Right atrium auricular region (tissue), 2 donors: Measurements from ENCODE around the gene FAM83F. TPM values are rescaled to one million over a fixed set of nuclear protein-coding genes. Genes with fewer than 3 reads are reported as not detected.

Source experiments
- DNase-seq: peaks from one replicate; pipeline ENCODE4 v3.0.0-alpha.2; 2019; ENCODE audit warnings: low spot score
- H3K27ac ChIP-seq, 2 donors: fragments of 200-600 bp; sonication (generic); 1 replicate in 1 of 2; 2 replicates in 1 of 2; pipeline ENCODE4 v1.5.1; 2016 to 2019
- H3K27me3 ChIP-seq, 2 donors: fragments of 200-600 bp; sonication (generic); one replicate each; pipeline versions ENCODE4 v1.5.1 to v1.6.0; 2017 to 2019
- H3K36me3 ChIP-seq: fragments of 200-600 bp; sonication (generic); one replicate; pipeline ENCODE4 v1.5.1; 2016
- H3K4me1 ChIP-seq, 2 donors: fragments of 200-600 bp; sonication (generic); one replicate each; pipeline versions ENCODE4 v1.5.1 to v1.6.0; 2017 to 2019
- H3K4me3 ChIP-seq, 2 donors: fragments of 200-600 bp; sonication (generic); 1 replicate in 1 of 2; 2 replicates in 1 of 2; pipeline ENCODE4 v1.5.1; 2017 to 2019; ENCODE audit warnings: mild to moderate bottlenecking in 1 of 2, moderate library complexity in 1 of 2
- H3K9me3 ChIP-seq, 2 donors: fragments of 200-600 bp; sonication (generic); one replicate each; pipeline ENCODE4 v1.5.1; 2019
- total RNA-seq, 2 donors: library from RNA; depleted of rRNA; stranded (reverse); fragments of >200 nt; gene quantifications; one replicate each; pipeline ENCODE4 v1.1.0, GENCODE V29; 2016
- TF ChIP-seq, protein P1 (sequence below), 2 donors: fragments of 200-600 bp; sonication (generic); IDR thresholded peaks; one replicate each; pipeline ENCODE4 v1.5.1; 2019; ENCODE audit warnings: antibody characterized with exemption in 2 of 2

The FAM83F gene
- total RNA-seq, 2 donors from 2014 or later, result 4.4 to 4.6 TPM

DNA sequence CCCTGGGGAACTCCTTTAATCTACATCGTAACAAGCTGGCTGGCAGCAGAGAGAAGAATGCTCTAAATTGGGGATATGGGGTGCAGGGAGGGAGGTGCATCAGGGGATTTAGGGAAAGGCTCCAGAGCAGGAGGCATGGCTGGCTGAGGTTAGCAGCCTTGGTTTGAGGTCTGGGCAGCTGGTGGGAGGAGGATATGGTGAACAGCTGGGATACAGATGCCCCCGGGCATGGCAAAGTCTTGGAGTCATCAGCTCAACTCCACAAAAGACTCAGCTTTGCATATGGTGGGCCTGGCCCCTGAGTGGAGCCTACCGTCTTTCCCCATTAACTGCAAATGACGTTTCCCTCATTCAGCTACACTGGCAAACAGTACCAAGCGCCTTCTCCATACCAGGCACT lies 5.4 kb downstream of the FAM83F start:
- Histone ChIP-seq H3K4me3 (no peak overlapping the region), H3K4me1 (peaks cover 0 to 20% of the 10 kb centered on the region in 2 donors), H3K27ac (no peak overlapping the region), H3K36me3 (no peaks in the 10 kb centered on the region), H3K27me3 (no peaks in the 10 kb centered on the region), H3K9me3 (no peaks in the 10 kb centered on the region)
- no peak for DNase-seq
- TF ChIP-seq, protein P1, sequence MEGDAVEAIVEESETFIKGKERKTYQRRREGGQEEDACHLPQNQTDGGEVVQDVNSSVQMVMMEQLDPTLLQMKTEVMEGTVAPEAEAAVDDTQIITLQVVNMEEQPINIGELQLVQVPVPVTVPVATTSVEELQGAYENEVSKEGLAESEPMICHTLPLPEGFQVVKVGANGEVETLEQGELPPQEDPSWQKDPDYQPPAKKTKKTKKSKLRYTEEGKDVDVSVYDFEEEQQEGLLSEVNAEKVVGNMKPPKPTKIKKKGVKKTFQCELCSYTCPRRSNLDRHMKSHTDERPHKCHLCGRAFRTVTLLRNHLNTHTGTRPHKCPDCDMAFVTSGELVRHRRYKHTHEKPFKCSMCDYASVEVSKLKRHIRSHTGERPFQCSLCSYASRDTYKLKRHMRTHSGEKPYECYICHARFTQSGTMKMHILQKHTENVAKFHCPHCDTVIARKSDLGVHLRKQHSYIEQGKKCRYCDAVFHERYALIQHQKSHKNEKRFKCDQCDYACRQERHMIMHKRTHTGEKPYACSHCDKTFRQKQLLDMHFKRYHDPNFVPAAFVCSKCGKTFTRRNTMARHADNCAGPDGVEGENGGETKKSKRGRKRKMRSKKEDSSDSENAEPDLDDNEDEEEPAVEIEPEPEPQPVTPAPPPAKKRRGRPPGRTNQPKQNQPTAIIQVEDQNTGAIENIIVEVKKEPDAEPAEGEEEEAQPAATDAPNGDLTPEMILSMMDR (IDR thresholded peaks at IDR 0.05), result no peak

DNA sequence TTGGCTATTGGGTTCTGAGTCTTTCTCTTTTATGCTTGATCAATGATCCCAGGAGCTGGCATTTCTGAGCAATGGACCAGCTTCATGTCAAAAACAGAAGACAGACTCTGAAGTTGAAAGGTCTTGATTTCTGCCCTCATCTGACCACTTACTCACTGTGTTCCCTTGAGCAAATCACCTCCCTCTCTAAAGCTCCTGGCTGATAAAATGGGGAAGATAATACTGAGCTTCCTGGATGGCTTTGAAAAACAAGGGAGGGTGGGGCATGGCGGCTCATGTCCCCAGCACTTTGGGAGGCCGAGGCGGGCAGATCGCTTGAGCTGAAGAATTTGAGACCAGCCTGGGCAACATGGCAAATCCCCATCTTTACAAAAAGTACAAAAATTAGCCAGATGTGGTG lies 6.4 kb downstream of the FAM83F start:
- H3K4me1 ChIP-seq, result peaks cover 0 to 12% of the 10 kb centered on the region in 2 donors
- H3K4me3 ChIP-seq, result no peak overlapping the region
- H3K36me3 ChIP-seq, result no peaks in the 10 kb centered on the region
- DNase-seq, result no peak
- no peaks in the 10 kb centered on the region for H3K9me3 ChIP-seq
- TF ChIP-seq, protein P1 (IDR thresholded peaks at IDR 0.05), result no peak
- no peak overlapping the region for H3K27ac ChIP-seq
- no peaks in the 10 kb centered on the region for H3K27me3 ChIP-seq

DNA sequence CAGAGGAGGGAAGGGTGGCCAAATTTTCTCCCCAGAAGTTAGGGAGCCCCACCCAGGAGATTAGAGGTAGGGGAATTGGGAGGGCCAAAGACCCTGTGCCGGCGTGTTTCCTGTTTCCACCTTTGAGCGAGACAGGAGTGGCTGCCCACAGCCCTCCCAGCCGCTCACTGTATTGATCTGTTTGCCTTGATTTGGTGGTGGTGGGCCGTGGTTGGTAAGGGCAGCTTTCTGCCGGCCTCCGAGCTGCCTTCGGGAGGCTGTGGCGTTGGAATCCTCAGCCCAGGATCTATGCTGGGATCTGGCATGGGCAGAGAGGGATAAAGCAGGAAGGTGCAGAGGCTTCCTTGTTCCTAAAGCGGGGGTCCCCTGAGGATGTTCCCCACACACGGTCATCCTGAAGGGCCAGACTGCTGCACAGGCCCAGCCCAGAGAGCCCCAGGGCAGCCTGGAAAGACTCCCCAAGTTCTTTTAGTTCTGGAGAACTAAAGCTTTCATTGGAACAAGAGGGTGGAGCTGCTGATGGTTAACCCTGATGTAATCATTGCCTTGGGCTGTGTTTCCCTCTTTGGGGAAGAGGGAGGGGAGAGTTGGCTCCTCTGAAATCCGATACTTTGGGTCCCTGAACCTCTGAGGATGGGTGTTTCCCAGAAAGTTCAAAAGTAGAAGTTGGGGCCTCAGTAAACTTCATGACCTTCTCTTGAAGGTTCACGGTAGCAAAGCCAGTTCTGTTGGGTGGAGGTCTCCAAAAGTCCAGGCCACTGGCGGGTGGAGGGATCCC lies 7.2 kb downstream of the FAM83F start:
- H3K4me1 ChIP-seq, result peaks cover 0 to 12% of the 10 kb centered on the region in 2 donors
- TF ChIP-seq, protein P1 (IDR thresholded peaks at IDR 0.05), result no peak
- H3K4me3 ChIP-seq, result no peak overlapping the region
- no peaks in the 10 kb centered on the region for H3K36me3 ChIP-seq
- no peaks in the 10 kb centered on the region for H3K27me3 ChIP-seq
- no peaks in the 10 kb centered on the region for H3K9me3 ChIP-seq
- H3K27ac ChIP-seq, result no peak overlapping the region
- DNase-seq, result no peak

DNA sequence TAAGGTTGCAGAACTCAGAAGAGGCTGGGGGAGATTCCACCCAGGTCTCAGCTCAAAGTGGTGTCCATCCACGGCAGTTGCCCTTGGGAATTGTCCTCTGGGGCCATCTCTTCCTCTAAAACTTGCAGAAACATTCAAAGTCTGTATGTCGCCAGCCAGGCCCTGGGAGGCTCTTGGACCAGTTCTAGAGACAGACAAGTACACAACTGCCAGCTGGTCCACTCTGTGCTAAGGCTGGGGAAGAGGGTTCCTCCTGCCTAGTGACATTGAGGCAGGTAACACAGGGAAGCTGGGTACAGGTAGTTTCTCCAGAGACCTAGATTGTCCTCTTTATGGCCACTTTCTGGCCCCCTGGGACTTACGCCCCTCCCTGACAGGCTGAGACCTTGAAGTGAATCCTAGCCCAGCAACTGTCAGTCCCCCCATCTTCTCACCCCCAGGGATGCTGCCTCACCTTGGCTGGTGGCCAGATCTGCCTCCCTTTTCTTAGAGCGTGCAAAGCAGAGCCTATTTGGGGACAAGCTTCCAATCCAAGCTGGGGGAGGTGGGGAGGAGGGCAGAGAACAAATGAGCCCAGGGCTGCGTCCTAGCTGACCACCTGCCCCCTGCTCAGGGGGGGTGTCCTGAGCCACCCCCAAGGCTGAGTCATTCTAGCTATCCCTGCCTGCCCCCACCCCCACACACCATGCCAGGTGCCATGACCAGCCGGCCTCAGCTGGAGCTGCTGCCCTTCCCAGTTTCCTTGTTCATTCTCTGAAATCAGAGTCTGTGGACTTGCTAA lies 8.4 kb downstream of the FAM83F start:
- TF ChIP-seq, protein P1 (IDR thresholded peaks at IDR 0.05), result no peak
- H3K27ac ChIP-seq, result no peak overlapping the region
- H3K36me3 ChIP-seq, result no peaks in the 10 kb centered on the region
- H3K4me3 ChIP-seq, result no peak overlapping the region
- no peaks in the 10 kb centered on the region for H3K9me3 ChIP-seq
- no peaks in the 10 kb centered on the region for H3K27me3 ChIP-seq
- no peak for DNase-seq
- H3K4me1 ChIP-seq, result peaks cover 0 to 4% of the 10 kb centered on the region in 2 donors

DNA sequence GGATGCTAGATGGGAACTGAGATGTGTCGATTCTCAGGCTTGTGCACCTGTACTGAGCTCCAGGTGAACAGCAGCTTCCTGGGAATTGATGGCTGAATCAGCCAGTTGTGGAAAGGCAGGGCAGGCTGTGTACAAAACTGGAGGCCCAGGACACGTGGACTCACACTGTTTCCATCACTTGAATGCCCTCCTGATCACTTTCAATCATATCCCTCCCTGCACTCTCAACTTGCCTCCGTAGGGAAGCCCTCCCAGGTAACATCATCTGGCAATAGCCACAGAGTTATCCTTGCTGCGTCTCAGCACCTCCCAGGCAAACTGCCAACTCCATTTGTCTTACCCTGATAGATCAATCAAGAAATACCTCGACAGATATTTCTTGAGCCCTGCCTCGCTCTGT lies 10.1 kb downstream of the FAM83F start:
- Histone ChIP-seq H3K9me3 (no peaks in the 10 kb centered on the region), H3K27me3 (no peaks in the 10 kb centered on the region), H3K36me3 (no peaks in the 10 kb centered on the region), H3K4me3 (no peak overlapping the region), H3K27ac (no peak overlapping the region), H3K4me1 (peaks cover 0 to 6% of the 10 kb centered on the region in 2 donors)
- TF ChIP-seq, protein P1 (IDR thresholded peaks at IDR 0.05), result no peak
- DNase-seq, result no peak
